Measurements from ENCODE around the gene NR1H4. TPM values are rescaled to one million over a fixed set of nuclear protein-coding genes. Genes with fewer than 3 reads are reported as not detected.
"Not testable (repeated sequence)": the region's sequence is repeated elsewhere in the genome, so short reads cannot be mapped to it uniquely, and the experiment has no call there.

NR1H4 gene
- total RNA-seq, 2 experiments from 2014 or later: not detected

DNA sequence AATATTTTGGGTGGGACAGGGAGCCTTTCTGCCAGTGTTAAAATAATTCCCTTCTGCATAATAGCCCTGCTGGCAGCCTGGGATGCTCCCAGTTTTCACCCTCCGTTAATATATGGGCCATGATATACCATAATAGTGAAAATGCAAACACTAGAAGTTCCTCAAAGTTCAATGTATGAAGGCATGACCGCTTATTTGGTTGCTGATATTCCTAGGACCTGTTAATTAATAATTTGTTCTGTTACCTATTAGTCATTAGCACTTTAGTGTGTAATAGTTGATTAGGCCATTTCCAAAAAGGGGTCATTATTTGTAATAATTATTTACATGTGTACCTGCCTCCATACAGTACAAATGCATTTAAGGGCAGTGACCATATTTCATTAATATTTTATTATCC, 20.4 kb downstream of the NR1H4 start:
- ATAC-seq (no peak), DNase-seq (no peak)
- Mint-ChIP-seq H3K36me3 (ENCODE audit: low read depth) (no peaks in the 10 kb centered on the region), H3K9me3 (ENCODE audit: low read depth) (no peaks in the 10 kb centered on the region), H3K4me3 (no peak overlapping the region), H3K4me1 (no peaks in the 10 kb centered on the region), H3K27ac (no peak overlapping the region), H3K27me3 (peaks cover 5% of the 10 kb centered on the region)
- intact Hi-C loops (cut with DNase I, micrococcal nuclease): no loop called here
- ChIA-PET CTCF (no interaction called here), POLR2A (no interaction called here)

DNA sequence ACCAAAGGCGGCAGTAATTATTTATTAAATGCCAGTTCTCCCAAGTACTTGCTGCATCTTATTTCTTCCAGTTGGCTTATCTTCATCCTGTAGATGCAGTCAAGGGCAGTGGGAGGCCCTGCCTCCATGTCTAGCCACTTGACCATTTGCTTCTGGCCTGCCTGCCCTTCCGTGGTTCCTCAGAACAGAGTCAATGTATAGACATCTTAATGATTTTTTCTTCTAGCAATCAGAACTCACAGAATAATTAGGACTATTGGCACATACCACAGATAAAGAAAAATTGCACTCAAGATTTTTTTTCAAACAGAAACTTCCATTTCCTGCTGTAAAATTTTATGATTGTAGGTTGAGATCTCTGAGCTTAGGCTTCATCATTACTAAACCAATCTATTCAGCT, 20.9 kb downstream of the NR1H4 start:
- ATAC-seq: no peak
- CTCF ChIA-PET: no interaction called here
- peaks cover 5% of the 10 kb centered on the region for H3K27me3 Mint-ChIP-seq
- H3K36me3 Mint-ChIP-seq (ENCODE audit: low read depth): no peaks in the 10 kb centered on the region
- no peak for DNase-seq
- H3K27ac Mint-ChIP-seq: no peak overlapping the region
- H3K4me3 Mint-ChIP-seq: no peak overlapping the region
- intact Hi-C loops (cut with DNase I, micrococcal nuclease): no loop called here
- H3K9me3 Mint-ChIP-seq (ENCODE audit: low read depth): no peaks in the 10 kb centered on the region
- POLR2A ChIA-PET: no interaction called here
- H3K4me1 Mint-ChIP-seq: no peaks in the 10 kb centered on the region

DNA sequence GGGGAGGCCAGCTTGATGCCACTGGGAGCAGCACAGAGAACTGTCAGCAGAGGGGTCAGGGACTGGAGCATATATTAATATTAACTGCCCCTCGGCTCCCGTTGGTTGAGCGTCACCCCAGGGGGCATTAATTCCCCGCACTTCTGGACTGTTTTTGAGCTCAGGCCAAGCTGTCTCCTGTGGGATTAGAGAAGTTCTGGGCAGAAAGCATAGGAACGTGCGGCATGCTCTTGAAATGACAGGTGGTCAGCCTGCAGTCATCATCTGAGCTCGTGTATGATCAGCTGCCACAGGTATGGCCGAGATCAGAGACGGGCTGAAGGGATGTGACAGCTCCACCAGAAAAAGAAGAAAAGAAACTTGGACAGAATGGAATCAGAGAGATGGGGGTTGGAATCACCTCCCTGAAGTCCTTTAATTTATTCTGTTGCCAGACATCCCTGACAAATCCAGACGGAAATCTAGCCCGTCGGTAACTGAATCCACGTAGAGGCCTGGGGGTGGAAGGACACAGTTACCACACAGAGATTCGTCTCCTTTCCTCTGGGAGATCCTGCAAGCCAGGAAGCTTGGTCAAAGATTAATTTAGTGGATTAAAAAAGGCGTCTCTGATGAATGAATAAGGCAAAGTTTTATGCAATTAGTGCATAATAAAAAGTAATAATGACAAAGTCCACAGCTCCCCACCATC, 23.6 kb downstream of the NR1H4 start:
- Mint-ChIP-seq H3K27ac (no peak overlapping the region), H3K36me3 (ENCODE audit: low read depth) (no peaks in the 10 kb centered on the region), H3K9me3 (ENCODE audit: low read depth) (no peaks in the 10 kb centered on the region), H3K27me3 (peaks cover 3% of the 10 kb centered on the region), H3K4me3 (no peak overlapping the region), H3K4me1 (no peaks in the 10 kb centered on the region)
- intact Hi-C loops (cut with DNase I, micrococcal nuclease): no loop called here
- ChIA-PET CTCF (interaction anchor here (0.6 kb wide), 1 partner anchor 10 kb away, joined by 3 read pairs; no protein-coding TSS in a partner anchor), POLR2A (no interaction called here)
- ATAC-seq (no peak), DNase-seq (no peak)

DNA sequence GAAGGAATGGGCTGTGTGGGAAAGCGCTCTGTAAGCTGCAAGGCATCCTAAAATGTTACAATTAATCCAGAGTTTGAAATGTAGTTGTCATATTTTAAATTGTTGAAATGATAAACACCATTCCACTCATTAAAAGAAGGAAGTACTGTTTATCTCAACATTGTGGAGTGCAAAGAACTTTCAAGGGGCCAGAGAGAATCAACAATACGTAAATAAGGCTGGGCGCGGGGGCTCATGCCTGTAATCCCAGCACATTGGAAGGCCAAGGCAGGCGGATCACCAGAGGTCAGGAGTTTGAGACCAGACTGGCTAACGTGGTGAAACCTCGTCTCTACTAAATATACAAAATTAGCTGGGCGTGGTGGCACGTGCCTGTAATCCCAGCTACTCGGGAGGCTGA, 24.5 kb downstream of the NR1H4 start:
- no peak overlapping the region for H3K4me3 Mint-ChIP-seq
- no peak for ATAC-seq

DNA sequence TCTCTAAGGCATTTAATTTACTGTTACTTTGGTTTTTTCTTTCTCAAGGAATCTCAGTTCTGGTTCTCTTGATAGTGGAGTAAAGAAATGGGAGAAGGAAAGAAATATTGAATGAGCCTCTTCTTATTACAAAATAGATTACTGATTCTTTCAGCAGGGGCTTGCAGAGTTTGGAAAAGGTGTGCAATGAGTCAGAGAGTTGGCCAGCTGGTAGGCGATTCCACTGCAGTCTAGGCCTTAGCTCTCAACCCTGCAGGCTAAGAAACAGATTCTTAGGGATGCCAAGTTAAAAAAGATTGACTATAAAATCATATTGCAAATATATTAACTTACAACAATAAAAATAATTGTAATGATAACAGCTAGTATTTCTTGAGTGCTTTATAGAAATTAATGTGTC, 25.8 kb downstream of the NR1H4 start:
- CTCF ChIA-PET: no interaction called here
- no peak for ATAC-seq

More for the DNA sequence above, 24.5 kb downstream of the NR1H4 start:
- no peak for DNase-seq
- Mint-ChIP-seq H3K27ac (no peak overlapping the region), H3K27me3 (peaks cover 4% of the 10 kb centered on the region), H3K36me3 (ENCODE audit: low read depth) (no peaks in the 10 kb centered on the region), H3K9me3 (ENCODE audit: low read depth) (no peaks in the 10 kb centered on the region), H3K4me1 (no peaks in the 10 kb centered on the region)
- intact Hi-C loops (cut with DNase I, micrococcal nuclease): no loop called here
- POLR2A ChIA-PET: no interaction called here
- CTCF ChIA-PET: no interaction called here

DNA sequence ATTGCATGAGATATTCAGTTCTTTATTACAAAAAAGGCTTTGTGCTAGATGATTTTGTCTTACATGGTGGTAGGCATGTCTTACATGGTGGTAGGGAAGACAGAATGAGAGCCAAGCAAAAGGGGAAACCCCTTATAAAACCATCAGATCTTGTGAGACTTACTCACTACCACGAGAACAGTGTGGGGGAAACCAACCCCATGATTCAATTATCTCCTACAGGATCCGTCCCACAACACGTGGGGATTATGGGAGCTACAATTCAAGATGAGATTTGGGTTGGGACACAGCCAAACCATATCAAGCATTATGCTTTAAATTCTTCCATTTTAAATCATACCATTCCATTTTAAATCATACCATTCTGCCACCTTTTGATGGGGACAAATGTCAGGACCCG, 29.1 kb downstream of the NR1H4 start:
- H3K4me3 Mint-ChIP-seq; DNase-seq; POLR2A ChIA-PET; ATAC-seq; intact Hi-C loops (cut with DNase I, micrococcal nuclease); H3K27ac Mint-ChIP-seq; CTCF ChIA-PET; H3K36me3 Mint-ChIP-seq (ENCODE audit: low read depth); H3K27me3 Mint-ChIP-seq; H3K4me1 Mint-ChIP-seq; H3K9me3 Mint-ChIP-seq (ENCODE audit: low read depth): not testable (repeated sequence)

More for the DNA sequence above, 25.8 kb downstream of the NR1H4 start:
- intact Hi-C loops (cut with DNase I, micrococcal nuclease): no loop called here
- DNase-seq: no peak
- peaks cover 4% of the 10 kb centered on the region for H3K27me3 Mint-ChIP-seq
- H3K9me3 Mint-ChIP-seq (ENCODE audit: low read depth): no peaks in the 10 kb centered on the region
- H3K27ac Mint-ChIP-seq: no peak overlapping the region
- H3K36me3 Mint-ChIP-seq (ENCODE audit: low read depth): no peaks in the 10 kb centered on the region
- H3K4me1 Mint-ChIP-seq: no peaks in the 10 kb centered on the region
- H3K4me3 Mint-ChIP-seq: no peak overlapping the region
- POLR2A ChIA-PET: no interaction called here

DNA sequence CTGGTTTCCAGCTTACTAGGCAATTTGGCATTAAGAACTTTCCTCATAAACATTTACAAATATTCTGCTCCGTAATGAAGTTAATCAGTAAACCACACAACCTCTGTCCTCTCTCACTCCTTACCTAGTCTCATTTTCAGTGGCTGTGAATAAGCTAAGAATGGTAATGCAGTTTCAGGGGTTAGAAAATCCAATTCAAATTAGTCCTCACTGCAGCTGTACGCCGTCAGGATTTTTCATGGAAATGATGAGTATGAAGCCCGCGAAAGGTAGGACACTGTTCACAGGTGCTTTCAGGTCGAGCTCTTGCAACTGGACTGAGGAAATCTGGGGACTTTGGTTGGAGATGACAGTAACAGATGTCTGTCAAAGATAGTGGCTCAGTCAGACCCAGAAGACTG, 29.6 kb downstream of the NR1H4 start:
- ChIA-PET CTCF (no interaction called here), POLR2A (no interaction called here)
- intact Hi-C loops (cut with DNase I, micrococcal nuclease): no loop called here
- DNase-seq: no peak
- Mint-ChIP-seq H3K4me1 (no peaks in the 10 kb centered on the region), H3K27me3 (peaks cover 2% of the 10 kb centered on the region), H3K9me3 (ENCODE audit: low read depth) (no peaks in the 10 kb centered on the region), H3K4me3 (no peak overlapping the region), H3K36me3 (ENCODE audit: low read depth) (no peaks in the 10 kb centered on the region), H3K27ac (no peak overlapping the region)
- ATAC-seq: no peak

DNA sequence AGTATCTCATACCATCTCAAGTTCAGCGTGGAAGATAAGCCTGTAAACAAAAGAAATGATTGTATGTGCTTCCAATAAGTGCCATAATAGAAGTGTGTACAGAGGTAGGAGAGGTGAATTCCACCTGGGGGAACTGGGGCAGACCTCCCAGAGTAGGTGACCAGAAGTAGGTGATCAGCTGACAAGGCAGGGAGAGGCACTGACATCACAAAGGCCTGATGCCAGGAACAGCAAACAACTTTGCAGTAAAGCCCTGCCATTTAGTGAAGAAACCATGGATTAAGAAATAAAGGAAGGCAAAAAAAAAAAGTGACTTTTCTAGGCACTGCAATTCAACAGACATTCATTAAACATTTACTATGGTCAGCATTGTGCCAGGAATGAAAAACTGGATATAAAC, 31.1 kb downstream of the NR1H4 start:
- Mint-ChIP-seq H3K4me1 (no peaks in the 10 kb centered on the region), H3K4me3 (no peak overlapping the region), H3K27ac (no peak overlapping the region), H3K9me3 (ENCODE audit: low read depth) (no peaks in the 10 kb centered on the region), H3K36me3 (ENCODE audit: low read depth) (no peaks in the 10 kb centered on the region), H3K27me3 (peaks cover 2% of the 10 kb centered on the region)
- ChIA-PET CTCF (no interaction called here), POLR2A (no interaction called here)
- intact Hi-C loops (cut with DNase I, micrococcal nuclease): no loop called here
- no peak for DNase-seq
- no peak for ATAC-seq

DNA sequence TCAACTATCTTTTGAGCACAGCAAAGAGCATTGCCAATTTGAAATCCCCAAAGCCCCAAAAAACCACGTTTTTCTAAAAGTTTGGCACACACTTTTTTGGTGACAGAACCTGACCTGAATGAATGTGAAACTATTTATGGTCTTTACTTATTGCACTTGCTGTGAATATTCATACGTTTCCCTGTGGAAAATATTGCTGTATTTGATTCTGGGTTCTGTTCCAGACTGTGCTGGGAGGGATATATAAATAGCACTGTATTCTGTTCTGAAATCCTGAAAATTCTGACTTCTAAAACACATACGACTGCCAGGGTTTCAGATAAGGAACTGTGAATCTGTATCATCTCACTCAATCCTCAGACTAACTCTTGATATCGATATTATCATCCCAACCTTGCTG, 35.1 kb downstream of the NR1H4 start:
- H3K27me3 Mint-ChIP-seq: no peaks in the 10 kb centered on the region
- H3K27ac Mint-ChIP-seq: no peak overlapping the region
- ATAC-seq (no peak), DNase-seq (no peak)
- ChIA-PET CTCF (no interaction called here), POLR2A (no interaction called here)
- no peaks in the 10 kb centered on the region for H3K36me3 Mint-ChIP-seq (ENCODE audit: low read depth)
- no peaks in the 10 kb centered on the region for H3K9me3 Mint-ChIP-seq (ENCODE audit: low read depth)
- no peak overlapping the region for H3K4me3 Mint-ChIP-seq
- intact Hi-C loops (cut with DNase I, micrococcal nuclease): no loop called here
- H3K4me1 Mint-ChIP-seq: no peaks in the 10 kb centered on the region

DNA sequence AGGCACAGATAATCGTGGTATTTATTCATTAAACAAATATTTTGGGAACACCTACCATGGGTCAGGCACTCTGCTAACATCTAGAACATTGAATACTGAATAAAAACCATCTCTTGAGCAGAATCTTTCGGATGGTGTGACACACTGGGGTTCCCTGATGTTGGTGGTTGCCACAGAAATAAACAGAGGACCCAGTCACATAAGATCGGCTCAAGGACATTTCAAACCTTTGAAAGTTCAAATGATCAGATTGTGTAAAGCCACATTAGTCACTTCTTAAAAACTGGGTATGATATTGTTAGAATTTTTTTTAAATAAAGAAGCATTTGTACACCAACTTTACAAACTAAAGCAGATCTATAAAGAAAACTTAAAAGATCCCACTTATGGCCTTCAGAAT, 39.0 kb downstream of the NR1H4 start:
- CTCF ChIA-PET: no interaction called here

DNA sequence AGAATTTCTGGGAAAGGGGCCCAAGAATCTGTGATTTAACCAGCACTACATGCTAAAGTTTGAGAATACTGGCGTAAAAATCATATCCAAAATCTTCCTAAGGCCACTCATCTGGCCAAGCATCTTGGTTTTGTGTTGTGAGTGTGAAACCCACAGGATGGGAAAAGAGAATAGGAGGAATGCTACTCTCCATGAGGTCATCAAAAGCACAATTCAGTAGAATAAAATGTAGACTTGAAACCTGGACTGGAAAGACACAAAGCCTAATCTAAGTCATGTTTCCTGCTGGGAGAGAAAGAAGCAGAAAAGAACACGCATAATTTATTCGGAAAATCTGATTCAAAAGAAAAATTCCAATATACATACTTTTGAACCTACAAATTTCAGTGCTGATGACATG, 42.3 kb downstream of the NR1H4 start:
- DNase-seq (no peak), ATAC-seq (no peak)
- no peaks in the 10 kb centered on the region for H3K4me1 Mint-ChIP-seq
- ChIA-PET CTCF (no interaction called here), POLR2A (no interaction called here)
- intact Hi-C loops (cut with DNase I, micrococcal nuclease): no loop called here
- peaks cover 10% of the 10 kb centered on the region for H3K27me3 Mint-ChIP-seq
- peaks cover 5% of the 10 kb centered on the region for H3K9me3 Mint-ChIP-seq (ENCODE audit: low read depth)
- H3K36me3 Mint-ChIP-seq (ENCODE audit: low read depth): no peaks in the 10 kb centered on the region
- H3K27ac Mint-ChIP-seq: no peak overlapping the region
- H3K4me3 Mint-ChIP-seq: no peak overlapping the region

More for the DNA sequence above, 39.0 kb downstream of the NR1H4 start:
- Mint-ChIP-seq H3K9me3 (ENCODE audit: low read depth) (peaks cover 5% of the 10 kb centered on the region), H3K27me3 (peaks cover 4% of the 10 kb centered on the region), H3K4me1 (no peaks in the 10 kb centered on the region), H3K4me3 (no peak overlapping the region), H3K27ac (no peak overlapping the region), H3K36me3 (ENCODE audit: low read depth) (no peaks in the 10 kb centered on the region)
- no peak for DNase-seq
- ATAC-seq: no peak
- intact Hi-C loops (cut with DNase I, micrococcal nuclease): no loop called here
- POLR2A ChIA-PET: no interaction called here

DNA sequence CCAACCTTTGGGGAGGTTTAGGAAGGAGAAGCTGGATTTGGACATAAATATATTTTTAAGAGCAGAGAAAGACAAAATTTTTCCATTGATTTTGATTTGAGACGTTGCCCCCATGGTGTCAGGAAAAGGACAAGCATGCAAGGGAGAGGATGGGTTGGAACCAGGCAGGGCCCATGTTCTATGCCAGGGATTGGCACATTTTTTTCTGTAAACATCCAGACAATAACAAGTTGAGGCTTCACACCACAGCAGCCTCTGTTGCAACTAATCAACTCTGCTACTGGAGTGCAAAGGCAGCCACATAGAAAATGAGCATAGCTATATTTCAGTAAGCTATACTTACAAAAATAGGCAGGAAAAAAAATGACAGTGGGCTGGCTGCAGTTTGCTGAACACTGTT, 44.7 kb downstream of the NR1H4 start:
- Mint-ChIP-seq H3K4me1 (no peaks in the 10 kb centered on the region), H3K9me3 (ENCODE audit: low read depth) (peaks cover 5% of the 10 kb centered on the region), H3K4me3 (no peak overlapping the region), H3K36me3 (ENCODE audit: low read depth) (no peaks in the 10 kb centered on the region), H3K27me3 (peaks cover 11% of the 10 kb centered on the region), H3K27ac (no peak overlapping the region)
- ATAC-seq (no peak), DNase-seq (no peak)
- intact Hi-C loops (cut with DNase I, micrococcal nuclease): no loop called here
- POLR2A ChIA-PET: no interaction called here
- CTCF ChIA-PET: no interaction called here
